Fibroblast of lung (primary cell): ENCODE data around the gene CLEC4G.
"Not testable (repeated sequence)": the region's sequence is repeated elsewhere in the genome, so short reads cannot be mapped to it uniquely, and the experiment has no call there.

Source experiments
- EZH2 ChIP-seq: IDR thresholded peaks from 2 replicates; pipeline ENCODE4 v1.5.1; 2012; ENCODE audit warnings: low read length, control low read depth, mild to moderate bottlenecking; ENCODE audit errors: missing control alignments
- TF ChIP-seq, protein P1 (sequence below), 2 donors: IDR thresholded peaks in 1 of 2; conservative IDR thresholded peaks in 1 of 2; 1 replicate in 1 of 2; 2 replicates in 1 of 2; pipeline ENCODE4 v1.5.1; 2011 to 2012; ENCODE audit warnings: low read length in 2 of 2, control low read depth in 1 of 2, inconsistent platforms in 1 of 2, low read depth in 1 of 2, mild to moderate bottlenecking in 1 of 2

DNA sequence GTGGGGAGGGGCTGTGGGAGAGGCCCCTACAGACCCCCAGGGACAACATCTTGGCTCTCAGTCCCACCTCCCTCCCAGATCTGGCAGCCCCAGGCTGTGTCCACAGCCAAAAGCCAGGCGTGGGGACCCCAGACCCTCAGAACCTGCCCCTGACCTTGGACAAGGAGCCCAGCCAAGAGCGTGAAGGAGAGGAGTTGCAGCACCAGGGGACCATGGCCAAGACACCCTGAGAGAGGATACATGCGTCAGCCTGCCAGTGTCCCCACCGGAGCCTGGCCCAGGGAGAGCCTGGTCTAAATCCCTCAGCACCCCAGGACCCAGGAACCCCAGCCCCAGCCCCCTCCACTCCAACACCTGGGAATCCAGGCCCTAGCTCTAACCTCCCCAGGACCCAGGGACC is 14.4 kb upstream of the CLEC4G start:
- TF ChIP-seq, protein P1, sequence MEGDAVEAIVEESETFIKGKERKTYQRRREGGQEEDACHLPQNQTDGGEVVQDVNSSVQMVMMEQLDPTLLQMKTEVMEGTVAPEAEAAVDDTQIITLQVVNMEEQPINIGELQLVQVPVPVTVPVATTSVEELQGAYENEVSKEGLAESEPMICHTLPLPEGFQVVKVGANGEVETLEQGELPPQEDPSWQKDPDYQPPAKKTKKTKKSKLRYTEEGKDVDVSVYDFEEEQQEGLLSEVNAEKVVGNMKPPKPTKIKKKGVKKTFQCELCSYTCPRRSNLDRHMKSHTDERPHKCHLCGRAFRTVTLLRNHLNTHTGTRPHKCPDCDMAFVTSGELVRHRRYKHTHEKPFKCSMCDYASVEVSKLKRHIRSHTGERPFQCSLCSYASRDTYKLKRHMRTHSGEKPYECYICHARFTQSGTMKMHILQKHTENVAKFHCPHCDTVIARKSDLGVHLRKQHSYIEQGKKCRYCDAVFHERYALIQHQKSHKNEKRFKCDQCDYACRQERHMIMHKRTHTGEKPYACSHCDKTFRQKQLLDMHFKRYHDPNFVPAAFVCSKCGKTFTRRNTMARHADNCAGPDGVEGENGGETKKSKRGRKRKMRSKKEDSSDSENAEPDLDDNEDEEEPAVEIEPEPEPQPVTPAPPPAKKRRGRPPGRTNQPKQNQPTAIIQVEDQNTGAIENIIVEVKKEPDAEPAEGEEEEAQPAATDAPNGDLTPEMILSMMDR (conservative IDR thresholded peaks at IDR 0.05 in 1 of 2, IDR thresholded peaks at IDR 0.05 in 1 of 2; ENCODE audit: low read depth in 1 of 2, low read length in 2 of 2), result not testable (repeated sequence)
- not testable (repeated sequence) for TF ChIP-seq EZH2
